Glomerular visceral epithelial cell (primary cell): ENCODE data around the gene MACROD1.
"Not testable (repeated sequence)": the region's sequence is repeated elsewhere in the genome, so short reads cannot be mapped to it uniquely, and the experiment has no call there.

Experiments used
- DNase-seq: peaks from one replicate; pipeline ENCODE4 v3.0.0-alpha.2; 2016; ENCODE audit errors: extremely low spot score

MACROD1 gene

GRCh38 chr11:64058494-64058893 lies 107.4 kb downstream of the MACROD1 start:
- no peak for DNase-seq

- DNase-seq, result no peak
Observed at GRCh38 chr11:64057890-64058289, 108.0 kb downstream of the MACROD1 start.

GRCh38 chr11:64056861-64057260 lies 109.1 kb downstream of the MACROD1 start:
- no peak for DNase-seq

- no peak for DNase-seq
Observed at GRCh38 chr11:64056213-64056785, 109.6 kb downstream of the MACROD1 start.

GRCh38 chr11:64055077-64055476 lies 110.8 kb downstream of the MACROD1 start:
- no peak for DNase-seq

GRCh38 chr11:64053699-64054098 lies 112.2 kb downstream of the MACROD1 start:
- no peak for DNase-seq

- no peak for DNase-seq
Observed at GRCh38 chr11:64052938-64053622, 112.8 kb downstream of the MACROD1 start.

- no peak for DNase-seq
Observed at GRCh38 chr11:64052436-64052835, 113.5 kb downstream of the MACROD1 start.

GRCh38 chr11:64051297-64051696 lies 114.6 kb downstream of the MACROD1 start:
- no peak for DNase-seq

GRCh38 chr11:64049509-64049908 lies 116.4 kb downstream of the MACROD1 start:
- DNase-seq, result no peak

- no peak for DNase-seq
Observed at GRCh38 chr11:64048042-64048854, 117.7 kb downstream of the MACROD1 start.

GRCh38 chr11:64047373-64047772 lies 118.5 kb downstream of the MACROD1 start:
- not testable (repeated sequence) for DNase-seq

GRCh38 chr11:64045700-64046099 lies 120.2 kb downstream of the MACROD1 start:
- no peak for DNase-seq

GRCh38 chr11:64044730-64045393 lies 121.1 kb downstream of the MACROD1 start:
- no peak for DNase-seq

- DNase-seq, result no peak
Observed at GRCh38 chr11:64043545-64043944, 122.4 kb downstream of the MACROD1 start.

- DNase-seq, result no peak
Observed at GRCh38 chr11:64042301-64042700, 123.6 kb downstream of the MACROD1 start.

GRCh38 chr11:64041846-64042245 lies 124.1 kb downstream of the MACROD1 start:
- DNase-seq, result no peak

GRCh38 chr11:64040684-64041322 lies 125.1 kb downstream of the MACROD1 start:
- no peak for DNase-seq

GRCh38 chr11:64039012-64039665 lies 126.8 kb downstream of the MACROD1 start:
- no peak for DNase-seq

GRCh38 chr11:64038500-64038899 lies 127.4 kb downstream of the MACROD1 start:
- DNase-seq, result no peak

GRCh38 chr11:64037027-64037634 lies 128.8 kb downstream of the MACROD1 start:
- no peak for DNase-seq
